ENCODE measurements around the gene WDR45B.

Gene WDR45B

GRCh38 chr17:82649501-82650261 lies 1.4 kb upstream of the WDR45B start:
- no peak overlapping the region for H3K4me3 ChIP-seq (IDR thresholded peaks at IDR 0.05; ENCODE audit: insufficient read depth, low read depth, low read length)
- H3K79me2 ChIP-seq (ENCODE audit: insufficient read depth, low read depth) = peaks cover 35% of the 10 kb centered on the region
- H3K9ac ChIP-seq = no peak overlapping the region
- no peak overlapping the region for H3K27ac ChIP-seq
- H3K4me2 ChIP-seq = no peak overlapping the region
- H3K36me3 ChIP-seq (ENCODE audit: insufficient read depth) = no peaks in the 10 kb centered on the region
- H2AFZ ChIP-seq (ENCODE audit: low read depth) = no peak overlapping the region
- no peaks in the 10 kb centered on the region for H3K27me3 ChIP-seq (ENCODE audit: insufficient read depth, low read depth)
- H4K20me1 ChIP-seq (ENCODE audit: insufficient read depth) = peaks cover 12% of the 10 kb centered on the region
- TF ChIP-seq, protein P1, sequence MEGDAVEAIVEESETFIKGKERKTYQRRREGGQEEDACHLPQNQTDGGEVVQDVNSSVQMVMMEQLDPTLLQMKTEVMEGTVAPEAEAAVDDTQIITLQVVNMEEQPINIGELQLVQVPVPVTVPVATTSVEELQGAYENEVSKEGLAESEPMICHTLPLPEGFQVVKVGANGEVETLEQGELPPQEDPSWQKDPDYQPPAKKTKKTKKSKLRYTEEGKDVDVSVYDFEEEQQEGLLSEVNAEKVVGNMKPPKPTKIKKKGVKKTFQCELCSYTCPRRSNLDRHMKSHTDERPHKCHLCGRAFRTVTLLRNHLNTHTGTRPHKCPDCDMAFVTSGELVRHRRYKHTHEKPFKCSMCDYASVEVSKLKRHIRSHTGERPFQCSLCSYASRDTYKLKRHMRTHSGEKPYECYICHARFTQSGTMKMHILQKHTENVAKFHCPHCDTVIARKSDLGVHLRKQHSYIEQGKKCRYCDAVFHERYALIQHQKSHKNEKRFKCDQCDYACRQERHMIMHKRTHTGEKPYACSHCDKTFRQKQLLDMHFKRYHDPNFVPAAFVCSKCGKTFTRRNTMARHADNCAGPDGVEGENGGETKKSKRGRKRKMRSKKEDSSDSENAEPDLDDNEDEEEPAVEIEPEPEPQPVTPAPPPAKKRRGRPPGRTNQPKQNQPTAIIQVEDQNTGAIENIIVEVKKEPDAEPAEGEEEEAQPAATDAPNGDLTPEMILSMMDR (conservative IDR thresholded peaks at IDR 0.05; ENCODE audit: low read depth, low read length) = no peak
- H3K4me1 ChIP-seq (ENCODE audit: low read depth, poor library complexity, severe bottlenecking) = peaks cover 23% of the 10 kb centered on the region

DNA sequence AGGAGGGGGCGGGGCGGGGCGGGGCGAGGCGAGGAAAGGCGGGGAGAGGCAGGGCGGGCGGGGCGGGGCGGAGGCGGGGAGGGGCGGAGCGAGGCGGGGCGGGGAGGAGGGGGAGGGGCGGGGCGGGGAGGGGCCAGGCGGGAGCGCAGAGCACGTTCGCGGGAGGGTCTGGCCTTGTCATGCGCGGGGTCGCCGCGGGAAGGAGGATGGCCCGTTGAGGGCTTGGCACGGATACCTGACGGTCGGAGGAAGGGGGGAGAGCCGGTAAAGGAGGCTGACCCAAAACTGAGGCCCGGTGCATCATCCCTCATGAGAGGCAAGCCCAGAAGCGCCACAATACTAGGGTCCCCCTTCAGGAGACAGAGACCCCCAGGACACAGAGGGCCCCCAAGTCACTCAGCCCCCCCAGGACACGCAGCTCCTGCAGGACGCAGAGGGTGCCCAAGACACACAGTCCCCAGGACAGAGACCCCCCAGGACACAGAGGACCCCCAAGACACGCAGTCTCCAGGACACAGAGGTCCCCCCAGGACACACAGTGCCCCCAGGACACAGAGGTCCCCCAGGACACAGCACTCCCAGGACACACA lies 593 bp upstream of the WDR45B start:
- Histone ChIP-seq H3K4me3 (IDR thresholded peaks at IDR 0.05; ENCODE audit: insufficient read depth, low read depth, low read length) (no peak overlapping the region), H3K36me3 (ENCODE audit: insufficient read depth) (no peaks in the 10 kb centered on the region; the same call in 1 of the 2 replicates), H3K4me1 (ENCODE audit: low read depth, poor library complexity, severe bottlenecking) (peaks cover 23% of the 10 kb centered on the region), H3K27me3 (ENCODE audit: insufficient read depth, low read depth) (no peaks in the 10 kb centered on the region), H2AFZ (ENCODE audit: low read depth) (peak overlapping the region; percentile 45; the same call in 1 of the 2 replicates), H4K20me1 (ENCODE audit: insufficient read depth) (peaks cover 12% of the 10 kb centered on the region), H3K4me2 (peak overlapping the region; percentile 50), H3K9ac (peak overlapping the region; percentile 41; the same call in 1 of the 2 replicates), H3K79me2 (ENCODE audit: insufficient read depth, low read depth) (peaks cover 43% of the 10 kb centered on the region), H3K27ac (no peak overlapping the region; the same call in 1 of the 2 replicates)
- TF ChIP-seq, protein P1 (conservative IDR thresholded peaks at IDR 0.05; ENCODE audit: low read depth, low read length) = no peak

DNA sequence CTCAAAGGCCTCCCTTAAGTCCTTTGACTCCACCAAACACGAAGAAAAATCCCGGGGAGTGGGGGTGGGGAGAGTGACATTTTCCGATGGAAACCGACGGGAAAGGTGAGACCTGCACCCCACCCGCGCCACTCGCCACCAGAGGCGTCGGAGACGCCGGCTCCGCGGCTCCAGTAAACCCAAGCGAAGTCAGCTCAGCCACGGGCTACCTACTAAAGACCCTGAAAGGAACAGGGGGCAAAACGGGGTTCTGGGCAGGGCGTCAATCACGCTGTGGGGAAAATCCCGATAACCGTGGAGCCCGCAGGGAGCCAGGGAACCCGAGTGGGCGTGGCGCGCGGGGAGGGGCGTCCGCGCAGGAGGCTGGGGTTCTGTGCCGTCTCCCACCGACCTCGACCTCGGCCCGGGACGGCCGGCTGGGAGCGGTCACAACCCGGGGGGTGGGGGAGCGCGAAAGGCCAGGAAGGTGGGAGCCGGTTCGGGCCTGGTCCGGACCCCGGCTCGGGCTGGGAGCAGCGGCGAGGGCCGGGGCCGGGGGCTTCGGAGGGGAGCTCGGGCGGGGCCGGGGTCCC lies 565 bp downstream of the WDR45B start:
- Histone ChIP-seq H3K4me1 (ENCODE audit: low read depth, poor library complexity, severe bottlenecking) (peaks cover 23% of the 10 kb centered on the region), H3K36me3 (ENCODE audit: insufficient read depth) (no peaks in the 10 kb centered on the region; the same call in 1 of the 2 replicates), H2AFZ (ENCODE audit: low read depth) (peak overlapping the region; percentile 56), H3K79me2 (ENCODE audit: insufficient read depth, low read depth) (peaks cover 51% of the 10 kb centered on the region), H3K9ac (peak overlapping the region; percentile 75), H3K27me3 (ENCODE audit: insufficient read depth, low read depth) (no peaks in the 10 kb centered on the region), H3K27ac (peak overlapping the region; percentile 78), H3K4me2 (peak overlapping the region; percentile 100), H4K20me1 (ENCODE audit: insufficient read depth) (peaks cover 12% of the 10 kb centered on the region), H3K4me3 (IDR thresholded peaks at IDR 0.05; ENCODE audit: insufficient read depth, low read depth, low read length) (no peak overlapping the region)
- TF ChIP-seq, protein P1 (conservative IDR thresholded peaks at IDR 0.05; ENCODE audit: low read depth, low read length) = no peak

DNA sequence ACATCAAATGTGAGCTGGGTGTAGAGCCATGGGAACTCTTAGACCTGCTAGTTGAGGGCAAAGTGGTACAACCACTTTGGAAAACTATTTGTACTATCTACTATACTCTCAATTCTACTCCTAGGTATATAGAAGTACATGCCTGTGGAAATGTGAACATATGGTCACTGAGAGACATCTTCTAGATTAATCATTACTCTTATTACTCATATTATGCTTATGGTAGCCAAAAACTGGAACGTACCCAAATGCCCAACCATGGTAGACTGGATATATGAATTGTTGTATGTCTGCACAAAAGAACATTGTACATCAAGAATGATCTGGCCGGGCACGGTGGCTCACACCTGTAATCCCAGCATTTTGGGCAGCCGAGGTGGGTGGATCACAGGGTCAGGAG lies 2.7 kb downstream of the WDR45B start:
- Histone ChIP-seq H3K27ac (no peak overlapping the region), H3K4me2 (no peak overlapping the region), H2AFZ (ENCODE audit: low read depth) (no peak overlapping the region), H4K20me1 (ENCODE audit: insufficient read depth) (peaks cover 12% of the 10 kb centered on the region), H3K27me3 (ENCODE audit: insufficient read depth, low read depth) (no peaks in the 10 kb centered on the region), H3K79me2 (ENCODE audit: insufficient read depth, low read depth) (peaks cover 55% of the 10 kb centered on the region), H3K4me1 (ENCODE audit: low read depth, poor library complexity, severe bottlenecking) (peaks cover 15% of the 10 kb centered on the region), H3K36me3 (ENCODE audit: insufficient read depth) (no peaks in the 10 kb centered on the region; the same call in 1 of the 2 replicates), H3K9ac (no peak overlapping the region), H3K4me3 (IDR thresholded peaks at IDR 0.05; ENCODE audit: insufficient read depth, low read depth, low read length) (no peak overlapping the region)
- TF ChIP-seq, protein P1 (conservative IDR thresholded peaks at IDR 0.05; ENCODE audit: low read depth, low read length) = no peak
